GM11168 (cell line): ENCODE measurements around the gene ATP5MK.

Experiments
- in situ Hi-C: fragments of 300-500 bp; cut with MboI; formaldehyde crosslinking; loops from one replicate; pipeline ENCODE4 v1.12.0; 2022; ENCODE audit warnings: low sequenced_read_pairs; ENCODE audit not compliant: unreplicated experiment

ATP5MK gene

GRCh38 chr10:103396067-103396788 lies at the start of gene ATP5MK, which contains the start of gene PDCD11:
ATP5MK (minus strand) TSS chr10:103396475; CDS start chr10:103392457, 4,018 bp downstream.
PDCD11 (plus strand) TSS chr10:103396626; CDS start chr10:103398427, 1,801 bp downstream.
- in situ Hi-C loops = no loop called here

DNA sequence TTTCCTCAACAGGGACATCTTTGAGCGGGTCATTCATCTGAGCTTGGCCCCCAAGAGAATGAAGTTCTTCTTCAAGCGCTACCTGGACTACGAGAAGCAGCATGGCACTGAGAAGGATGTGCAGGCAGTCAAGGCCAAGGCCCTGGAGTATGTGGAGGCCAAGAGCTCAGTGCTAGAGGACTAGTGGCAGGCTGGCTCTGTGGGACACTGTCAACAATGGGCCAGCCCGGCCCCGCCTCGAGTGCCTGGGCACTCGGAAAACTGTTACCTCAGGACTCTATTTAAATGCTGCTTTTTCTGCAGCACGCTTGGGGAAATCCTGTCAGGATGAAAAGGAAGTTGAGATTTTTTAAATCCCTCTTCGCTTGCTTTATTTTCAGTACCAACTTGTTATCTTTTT lies 49.1 kb upstream of the ATP5MK start:
- in situ Hi-C loops = no loop called here

DNA sequence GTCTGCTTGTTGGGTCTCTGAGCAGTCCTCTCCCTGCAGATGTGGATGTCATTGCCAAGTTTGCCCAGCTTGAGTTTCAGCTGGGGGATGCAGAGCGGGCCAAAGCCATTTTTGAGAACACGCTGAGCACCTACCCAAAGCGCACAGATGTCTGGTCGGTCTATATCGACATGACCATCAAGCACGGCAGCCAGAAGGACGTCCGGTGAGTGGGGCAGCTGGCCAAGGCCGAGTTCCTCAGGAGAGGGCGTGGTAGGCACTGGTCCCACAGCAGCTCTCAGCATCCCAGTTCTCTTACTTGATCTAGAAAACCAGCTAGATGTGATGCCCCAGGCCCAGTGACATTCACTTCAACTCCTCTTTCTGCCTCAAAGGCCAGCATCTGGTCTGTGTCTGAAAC lies 48.2 kb upstream of the ATP5MK start:
- in situ Hi-C loops = no loop called here

GRCh38 chr10:103443475-103444185 lies 47.4 kb upstream of the ATP5MK start:
- in situ Hi-C loops = no loop called here

- in situ Hi-C loops = no loop called here
Measured at GRCh38 chr10:103442031-103442461, 45.8 kb upstream of the ATP5MK start.

DNA sequence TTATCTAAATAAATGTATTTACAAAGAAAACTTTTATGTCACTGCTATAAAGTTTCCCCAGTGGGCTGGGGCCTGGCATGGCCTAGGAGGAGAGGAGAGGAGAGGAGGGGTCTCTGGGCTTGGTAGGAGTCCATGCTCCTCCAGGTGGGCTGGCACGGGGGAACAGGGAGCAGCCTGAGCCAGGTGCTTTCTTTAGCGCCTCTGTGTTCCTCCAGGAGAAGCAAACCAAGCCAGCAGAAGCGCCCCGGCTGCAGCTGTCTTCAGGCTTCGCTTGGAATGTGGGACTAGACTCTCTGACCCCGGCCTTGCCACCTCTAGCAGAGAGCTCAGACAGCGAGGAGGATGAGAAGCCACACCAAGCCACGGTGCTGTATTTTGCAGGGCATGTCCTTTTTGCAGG lies 45.3 kb upstream of the ATP5MK start:
- in situ Hi-C loops = no loop called here

DNA sequence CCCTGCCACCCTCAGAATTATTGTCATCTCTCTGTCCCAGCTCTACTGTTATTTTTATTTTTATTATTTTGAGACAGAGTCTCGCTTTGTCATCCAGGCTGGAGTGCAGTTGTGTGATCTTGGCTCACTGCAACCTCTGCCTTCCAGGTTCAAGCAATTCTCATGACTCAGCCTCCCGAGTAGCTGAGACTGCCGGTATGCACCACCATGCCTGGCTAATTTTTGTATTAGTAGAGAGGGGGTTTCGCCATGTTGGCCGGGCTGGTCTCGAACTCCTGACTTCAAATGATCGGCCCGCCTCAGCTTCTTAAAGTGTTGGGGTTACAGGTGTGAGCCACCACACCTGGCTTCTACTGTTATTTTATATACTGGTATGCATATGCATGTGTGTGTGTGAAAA lies 44.9 kb upstream of the ATP5MK start:
- in situ Hi-C loops = no loop called here

GRCh38 chr10:103440416-103440815 lies 44.1 kb upstream of the ATP5MK start:
- in situ Hi-C loops = no loop called here

- in situ Hi-C loops = no loop called here
Measured at GRCh38 chr10:103439776-103440175, 43.5 kb upstream of the ATP5MK start.

GRCh38 chr10:103433858-103434257 lies 37.6 kb upstream of the ATP5MK start:
- in situ Hi-C loops = no loop called here

DNA sequence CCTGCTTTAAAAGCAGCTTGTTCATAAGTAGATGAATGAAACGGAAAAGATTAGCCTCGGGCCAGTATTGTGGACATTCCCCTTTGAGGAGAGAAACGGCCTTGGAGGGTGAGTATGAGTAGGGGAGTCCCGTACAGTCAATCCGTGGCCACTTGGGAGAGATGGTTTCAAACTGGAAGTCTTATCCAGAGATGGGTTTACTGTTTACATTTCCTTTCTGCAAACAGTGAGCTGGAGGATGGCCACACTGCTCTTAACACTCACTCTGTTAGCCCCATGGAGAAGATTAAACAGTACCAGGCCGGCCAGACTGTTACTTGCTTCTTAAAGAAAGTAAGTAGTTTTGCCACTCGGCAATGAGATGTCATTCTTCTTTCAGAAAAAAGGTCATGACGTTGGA lies 35.6 kb upstream of the ATP5MK start:
- in situ Hi-C loops = no loop called here

GRCh38 chr10:103429647-103430046 lies 33.4 kb upstream of the ATP5MK start:
- in situ Hi-C loops = no loop called here

- in situ Hi-C loops = no loop called here
Measured at GRCh38 chr10:103428989-103429643, 32.8 kb upstream of the ATP5MK start.

DNA sequence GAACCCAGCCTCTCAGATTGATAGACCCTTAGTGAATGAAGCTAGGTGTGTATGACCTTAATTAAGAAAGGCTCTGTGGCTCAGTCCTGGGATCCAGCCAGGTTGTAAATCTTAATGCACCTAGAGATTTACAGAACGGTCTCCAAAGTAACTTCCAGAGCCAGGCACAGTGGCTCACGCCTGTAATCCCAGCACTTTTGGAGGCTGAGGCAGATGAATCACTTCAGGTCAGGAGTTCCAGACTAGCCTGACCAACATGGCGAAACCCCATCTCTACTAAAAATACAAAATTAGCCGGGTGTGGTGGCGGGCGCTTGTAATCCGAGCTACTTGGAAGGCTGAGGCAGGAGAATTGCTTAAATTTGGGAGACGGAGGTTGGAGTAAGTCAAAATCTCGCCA lies 31.6 kb upstream of the ATP5MK start:
- in situ Hi-C loops = no loop called here

GRCh38 chr10:103423748-103424147 lies 27.5 kb upstream of the ATP5MK start:
- in situ Hi-C loops = no loop called here

DNA sequence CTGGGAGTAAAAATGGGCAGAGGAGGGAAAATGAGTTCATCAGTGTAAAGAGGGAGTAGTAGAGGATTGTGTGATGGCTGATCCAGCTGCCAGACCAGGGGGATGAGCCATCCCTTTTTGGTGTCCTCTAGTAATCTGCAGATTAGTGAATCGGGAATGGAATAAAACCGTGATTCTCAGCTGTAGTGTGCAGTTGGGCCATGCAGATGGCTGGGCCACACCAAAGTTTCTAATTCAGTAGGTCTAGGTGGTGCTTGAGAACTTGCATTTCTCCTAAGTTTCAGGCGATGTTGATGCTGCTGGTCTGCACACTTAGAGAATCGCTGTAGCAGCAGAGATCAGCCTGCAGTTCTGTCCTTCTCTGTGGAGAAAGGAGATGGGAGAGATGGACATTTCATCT lies 22.8 kb upstream of the ATP5MK start:
- in situ Hi-C loops = loop anchor here (5.0 kb wide), 1 partner anchor 63 kb away; no protein-coding TSS in a partner anchor

DNA sequence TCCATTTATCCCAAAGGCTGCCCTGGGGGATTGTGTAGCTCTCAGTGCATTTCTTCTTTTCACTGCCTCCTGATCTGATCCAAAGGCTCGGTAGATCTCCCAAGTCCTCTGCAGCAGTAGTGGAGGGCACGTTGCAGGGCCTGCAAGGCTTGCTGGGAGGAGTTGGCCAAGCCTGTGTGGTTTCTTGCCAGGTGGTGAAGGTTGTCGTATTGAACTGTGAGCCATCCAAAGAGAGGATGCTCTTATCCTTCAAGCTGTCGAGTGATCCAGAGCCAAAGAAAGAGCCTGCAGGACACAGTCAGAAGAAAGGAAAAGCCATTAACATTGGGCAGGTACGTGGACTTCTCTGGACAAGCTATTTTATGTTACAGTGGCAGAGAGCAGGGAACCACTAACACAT lies 21.3 kb upstream of the ATP5MK start:
- in situ Hi-C loops = loop anchor here (5.0 kb wide), 1 partner anchor 65 kb away; no protein-coding TSS in a partner anchor

GRCh38 chr10:103417148-103417469 lies 20.8 kb upstream of the ATP5MK start:
- in situ Hi-C loops = loop anchor here (5.0 kb wide), 1 partner anchor 65 kb away; no protein-coding TSS in a partner anchor

- in situ Hi-C loops = loop anchor here (5.0 kb wide), 1 partner anchor 66 kb away; no protein-coding TSS in a partner anchor
Measured at GRCh38 chr10:103416436-103417147, 20.3 kb upstream of the ATP5MK start.

GRCh38 chr10:103415581-103415980 lies 19.3 kb upstream of the ATP5MK start:
- in situ Hi-C loops = loop anchor here (5.0 kb wide), 1 partner anchor 67 kb away; no protein-coding TSS in a partner anchor
